NCI-H2196 (cell line): ENCODE data around the gene AKAP6.

Experiments
- DNase-seq: peaks from one replicate; lab custom pipeline; 2025; ENCODE audit not compliant: unreplicated experiment; lab: John Stamatoyannopoulos, UW

Gene AKAP6

DNA sequence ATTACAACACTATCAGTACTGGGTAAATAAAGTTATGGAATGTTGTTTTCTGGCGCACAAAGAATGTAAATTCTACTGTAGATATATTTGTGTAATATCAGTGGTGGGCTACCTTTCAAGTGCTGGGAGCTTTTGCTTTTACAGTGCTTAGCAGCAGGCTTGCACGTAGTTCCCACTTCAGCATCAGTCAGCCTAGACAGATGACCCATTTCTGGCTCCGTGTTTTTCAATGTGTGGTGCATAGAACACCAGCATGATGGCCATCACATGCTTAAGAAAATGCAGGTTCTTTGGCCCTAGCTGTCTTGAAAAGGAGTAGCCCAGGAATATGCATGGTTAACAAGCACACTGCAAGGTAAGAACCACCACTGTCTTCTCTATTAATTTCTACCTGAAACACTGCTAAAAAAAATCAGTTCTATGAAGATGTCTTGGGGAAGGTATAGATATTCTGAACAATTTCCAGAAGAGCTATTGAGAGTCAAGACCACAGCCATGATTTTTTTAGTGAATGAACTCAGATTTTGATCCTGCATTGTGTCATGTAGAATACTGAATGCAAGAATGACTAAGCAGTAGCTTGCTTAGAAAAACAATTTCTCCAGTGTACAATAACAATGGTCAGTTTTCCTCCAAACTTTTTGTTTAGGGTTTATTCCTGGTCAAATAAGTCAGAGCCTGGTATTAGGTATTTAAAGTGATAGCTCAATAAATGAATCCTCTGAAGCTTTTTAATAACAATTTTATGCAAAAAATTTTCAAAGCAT, 195.7 kb downstream of the AKAP6 start:
- DNase-seq: no peak

GRCh38 chr14:32525591-32525990, 196.5 kb downstream of the AKAP6 start:
- no peak for DNase-seq

DNA sequence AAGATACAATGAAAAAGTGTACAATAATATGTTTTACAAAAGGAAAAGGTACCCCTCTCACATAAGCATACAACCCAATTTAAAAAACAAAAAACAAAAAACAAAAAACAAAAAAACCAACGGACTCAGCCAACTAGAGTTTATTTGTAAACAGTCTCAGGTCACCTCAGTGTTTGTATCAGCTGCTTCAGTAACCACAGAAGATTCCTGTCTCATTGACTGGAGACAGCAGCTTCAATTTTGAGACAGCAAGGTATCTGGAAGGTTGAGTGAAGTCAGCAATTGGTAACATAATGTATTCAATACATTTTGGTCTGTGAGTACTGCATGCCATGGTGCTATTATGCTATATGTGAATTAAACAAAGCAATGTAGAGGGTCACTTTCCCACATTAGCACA, 201.7 kb downstream of the AKAP6 start:
- no peak for DNase-seq

DNA sequence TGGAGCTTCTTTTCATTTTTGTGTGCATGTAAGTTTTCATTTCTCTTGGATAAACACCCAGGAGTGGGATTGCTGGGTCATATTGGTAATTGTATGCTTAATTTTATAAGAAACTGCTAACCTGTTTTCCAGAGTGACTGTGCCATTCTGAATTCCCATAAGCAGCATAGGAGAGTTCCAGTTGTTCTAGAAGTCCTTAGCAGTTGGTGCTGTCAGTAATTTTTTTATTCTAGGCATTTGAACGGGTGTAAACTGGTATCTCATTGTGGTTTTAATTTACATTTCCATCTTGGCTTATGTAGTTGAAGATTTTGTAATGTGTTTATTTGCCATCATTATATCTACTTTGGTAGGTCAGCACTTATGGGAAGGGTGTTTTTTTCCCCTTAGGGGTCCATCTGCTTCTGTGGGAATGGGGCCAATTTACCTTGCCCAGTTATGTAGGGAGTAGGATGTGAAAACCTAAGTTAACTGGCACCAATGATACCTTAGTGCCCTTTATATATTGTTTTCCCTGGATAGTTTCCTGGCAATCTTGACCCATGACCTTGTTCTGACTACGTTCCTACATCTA, 202.9 kb downstream of the AKAP6 start:
- DNase-seq: no peak

GRCh38 chr14:32534145-32534544, 205.0 kb downstream of the AKAP6 start:
- DNase-seq: no peak

DNA sequence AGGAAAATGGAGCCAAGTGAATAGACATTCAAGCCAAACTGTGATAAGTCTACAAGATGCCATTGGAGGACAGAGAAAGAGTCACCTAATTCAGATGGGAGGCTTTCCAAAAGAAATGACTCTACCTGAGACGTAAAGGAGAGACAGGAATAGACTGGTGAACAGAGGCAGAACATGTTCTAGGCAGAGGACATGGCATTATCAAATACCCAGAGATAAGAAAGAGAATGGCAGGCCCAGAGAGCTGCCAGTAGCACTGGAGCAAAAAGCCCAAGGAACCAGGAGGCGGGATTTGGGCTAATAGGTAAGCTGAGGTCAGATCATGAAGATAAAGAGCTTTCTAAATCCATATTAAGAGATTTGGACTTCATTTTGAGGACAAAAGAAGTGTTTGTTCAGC, 207.1 kb downstream of the AKAP6 start:
- DNase-seq: no peak

DNA sequence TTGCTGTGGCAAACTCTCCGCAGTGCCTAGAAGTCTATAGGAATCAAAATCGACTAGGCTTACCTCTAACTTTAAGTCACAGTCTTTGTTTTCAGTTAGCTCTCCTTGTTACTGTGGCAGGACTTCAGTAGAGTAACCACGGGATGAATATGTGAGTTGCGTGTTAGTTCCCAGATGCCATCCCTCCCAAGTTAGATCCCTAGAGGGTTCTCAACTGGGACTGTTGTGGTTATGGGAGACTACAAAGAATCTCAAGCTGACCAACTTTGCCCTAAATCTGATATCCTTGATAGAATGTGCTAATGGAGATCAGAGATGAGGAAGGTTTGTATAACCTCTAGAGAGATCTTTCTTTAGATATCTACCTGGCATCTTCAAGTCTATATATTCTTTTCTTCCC, 208.1 kb downstream of the AKAP6 start:
- DNase-seq: no peak

GRCh38 chr14:32542507-32542906, 213.4 kb downstream of the AKAP6 start:
- DNase-seq: peak; percentile 16

GRCh38 chr14:32545095-32545494, 216.0 kb downstream of the AKAP6 start:
- DNase-seq: no peak

- DNase-seq: no peak
Observed at GRCh38 chr14:32545506-32546210, 216.6 kb downstream of the AKAP6 start.

DNA sequence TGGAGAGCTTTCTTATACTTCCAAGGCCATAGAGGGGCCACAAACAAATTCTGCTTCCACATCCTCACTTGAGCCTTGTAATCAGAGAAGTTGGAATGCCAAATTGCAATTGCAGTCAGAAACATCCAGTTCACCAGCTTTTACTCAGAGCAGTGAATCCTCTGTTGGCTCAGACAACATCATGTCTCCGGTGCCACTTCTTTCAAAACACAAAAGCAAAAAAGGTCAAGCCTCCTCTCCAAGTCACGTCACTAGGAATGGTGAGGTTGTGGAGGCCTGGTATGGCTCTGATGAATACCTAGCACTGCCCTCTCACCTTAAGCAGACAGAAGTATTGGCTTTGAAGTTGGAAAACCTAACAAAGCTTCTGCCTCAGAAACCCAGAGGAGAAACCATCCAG, 217.1 kb downstream of the AKAP6 start:
- no peak for DNase-seq

- DNase-seq: no peak
Observed at GRCh38 chr14:32552766-32553165, 223.7 kb downstream of the AKAP6 start.

GRCh38 chr14:32559048-32559447, 229.9 kb downstream of the AKAP6 start:
- no peak for DNase-seq

GRCh38 chr14:32559590-32559989, 230.5 kb downstream of the AKAP6 start:
- no peak for DNase-seq

DNA sequence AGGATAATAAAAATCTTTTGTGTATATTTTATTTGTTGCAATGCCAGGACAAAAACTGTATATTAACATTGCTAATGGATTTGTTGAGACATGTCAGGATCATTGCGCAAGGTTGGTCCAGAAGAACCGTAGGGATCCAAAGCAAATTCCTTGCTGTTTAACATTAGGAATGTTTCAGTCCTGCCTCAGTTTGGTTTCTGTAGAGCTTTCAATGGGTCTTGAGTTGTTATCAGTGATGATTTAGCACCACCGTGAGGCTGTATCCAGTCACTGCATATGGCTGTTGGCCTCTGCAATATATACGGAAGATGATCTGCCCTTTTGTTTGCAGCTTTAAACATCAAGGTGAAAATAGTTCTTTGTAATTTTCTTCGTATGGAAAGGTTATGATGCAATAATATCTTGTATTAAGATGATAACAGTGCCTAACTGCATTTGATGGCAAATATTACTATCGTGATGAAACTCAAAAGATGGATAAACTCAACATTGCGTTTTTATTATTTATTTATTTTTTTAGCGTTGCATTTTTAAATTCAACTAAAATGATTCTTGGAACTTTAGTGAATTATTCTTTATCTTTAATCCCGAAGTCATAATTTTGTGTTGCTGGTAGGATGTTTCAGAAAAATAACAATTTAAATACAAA, 231.2 kb downstream of the AKAP6 start:
- peak; percentile 66 for DNase-seq

DNA sequence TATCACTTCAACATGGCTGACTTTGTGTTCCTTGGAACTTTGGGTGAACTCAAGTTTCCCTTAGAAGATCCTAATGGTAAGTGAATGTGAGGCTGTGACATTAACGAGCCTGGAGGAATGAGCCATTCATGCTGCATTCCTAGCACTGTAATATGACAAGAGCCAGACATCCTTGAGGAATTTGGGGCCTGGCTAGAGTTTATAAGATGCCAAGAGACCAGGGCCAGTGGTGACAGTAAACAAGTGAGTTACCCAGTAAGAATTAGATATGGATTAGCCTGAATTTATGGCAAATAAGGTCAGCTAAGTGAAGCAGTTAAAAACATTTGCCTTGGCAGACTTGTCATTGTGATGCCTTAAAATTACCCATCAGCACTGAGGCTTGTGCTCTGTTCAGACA, 232.4 kb downstream of the AKAP6 start:
- DNase-seq: no peak

GRCh38 chr14:32564596-32564995, 235.5 kb downstream of the AKAP6 start:
- DNase-seq: no peak

DNA sequence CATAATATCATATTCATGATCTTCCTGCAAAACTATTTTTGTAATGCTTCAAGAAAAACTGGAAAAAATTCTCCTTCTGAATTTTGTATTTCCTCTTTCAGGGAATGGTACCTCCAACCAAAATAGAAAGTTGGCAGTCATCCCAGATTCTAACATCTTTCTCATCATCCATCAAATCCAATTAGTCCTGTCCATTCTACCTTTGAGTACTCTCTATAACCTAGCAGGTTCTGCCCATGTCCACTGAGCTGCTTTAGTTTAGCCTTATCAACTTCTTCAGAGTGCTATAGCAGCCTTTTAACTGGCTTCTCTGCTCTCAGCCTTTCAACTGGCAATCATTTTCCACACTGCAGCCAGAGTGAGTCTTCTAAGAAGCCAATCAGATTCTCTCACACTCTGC, 236.2 kb downstream of the AKAP6 start:
- no peak for DNase-seq

DNA sequence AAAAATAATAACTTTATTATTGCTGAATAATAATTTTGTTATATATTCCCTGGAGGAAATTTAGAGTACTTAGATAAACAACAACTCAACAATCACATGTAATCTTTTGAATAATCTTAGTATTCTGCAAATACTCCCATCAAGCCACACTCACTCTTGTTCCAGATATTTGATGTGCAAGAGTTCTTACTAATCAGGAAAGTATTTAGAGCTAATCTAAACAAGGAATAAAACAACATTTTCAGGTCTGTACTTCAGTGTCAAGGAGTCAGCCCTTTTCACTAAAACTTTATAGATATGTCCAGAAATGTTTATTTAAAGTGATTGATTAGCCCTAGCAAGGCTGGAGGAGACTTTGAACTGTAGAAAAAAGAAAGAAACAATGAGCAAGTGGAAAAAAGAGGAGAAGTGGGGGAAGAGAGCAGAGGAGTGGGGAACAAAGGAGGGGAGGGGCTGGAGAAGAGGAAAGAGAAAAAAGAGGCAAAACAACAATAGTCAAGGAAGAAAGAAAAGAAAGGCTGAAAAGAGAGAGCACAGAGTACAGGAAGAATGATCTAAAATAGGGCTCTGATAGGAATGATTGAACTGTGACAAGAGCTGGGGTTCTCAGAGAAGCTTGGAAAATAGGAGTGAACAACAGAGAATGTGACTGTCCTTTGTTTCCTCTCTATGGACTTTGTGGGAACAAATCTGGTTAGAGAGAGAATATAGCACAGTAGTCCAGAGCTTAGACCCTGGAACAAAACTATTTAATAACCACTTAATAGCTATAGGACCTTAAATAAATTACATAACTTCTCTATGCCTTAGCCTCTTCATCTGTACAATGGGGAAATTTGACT, 238.7 kb downstream of the AKAP6 start:
- DNase-seq: no peak

- no peak for DNase-seq
Observed at GRCh38 chr14:32571551-32571950, 242.5 kb downstream of the AKAP6 start.
